SK-N-SH treated with all-trans-retinoic acid at 6 μM for 48 hours (cell line): Measurements from ENCODE around the gene MYL12B.

Experiments
- ATAC-seq: fragments of 200-7000 bp; cut with Tn5 transposase; 3 replicates; pipeline ENCODE4 v1.9.1; 2020; ENCODE audit warnings: mild to moderate bottlenecking, moderate library complexity
- ARNTL ChIP-seq: fragments of 450-650 bp; formaldehyde crosslinking; IDR thresholded peaks from 2 replicates; pipeline ENCODE4 v1.5.0; 2020; ENCODE audit warnings: low read depth, mild to moderate bottlenecking, moderate library complexity, borderline replicate concordance
- BACH2 ChIP-seq: fragments of 250-450 bp; sonication (Bioruptor Pico); IDR thresholded peaks from 2 replicates; pipeline ENCODE4 v1.9.0; 2021; ENCODE audit warnings: mild to moderate bottlenecking, borderline replicate concordance
- CREB5 ChIP-seq: fragments of 250-450 bp; sonication (Bioruptor Pico); IDR thresholded peaks from 2 replicates; pipeline ENCODE4 v1.5.1; 2020; ENCODE audit warnings: low read depth, mild to moderate bottlenecking, moderate library complexity
- CSDC2 ChIP-seq: fragments of 250-450 bp; sonication (Bioruptor Pico); IDR thresholded peaks from 2 replicates; pipeline ENCODE4 v1.5.0; 2020; ENCODE audit warnings: mild to moderate bottlenecking, moderate library complexity
- ESRRG ChIP-seq: fragments of 250-450 bp; sonication (Bioruptor Pico); IDR thresholded peaks from 2 replicates; pipeline ENCODE4 v1.6.1; 2021; ENCODE audit warnings: mild to moderate bottlenecking
- GLIS3 ChIP-seq: fragments of 250-450 bp; sonication (Bioruptor Pico); IDR thresholded peaks from 2 replicates; pipeline ENCODE4 v1.5.0; 2020; ENCODE audit warnings: mild to moderate bottlenecking, moderate library complexity
- ISL1 ChIP-seq: fragments of 250-450 bp; sonication (Bioruptor Pico); IDR thresholded peaks from 2 replicates; pipeline ENCODE4 v2.1.2; 2022; ENCODE audit warnings: mild to moderate bottlenecking, moderate library complexity
- OSR1 ChIP-seq: fragments of 250-450 bp; sonication (Bioruptor Pico); IDR thresholded peaks from 2 replicates; pipeline ENCODE4 v1.8.0; 2022; ENCODE audit warnings: moderate library complexity, mild to moderate bottlenecking, inconsistent platforms
- SNAI2 ChIP-seq: fragments of 250-450 bp; sonication (Bioruptor Pico); IDR thresholded peaks from 2 replicates; pipeline ENCODE4 v1.5.0; 2020; ENCODE audit warnings: mild to moderate bottlenecking, moderate library complexity
- TCF4 ChIP-seq: fragments of 250-450 bp; sonication (Bioruptor Pico); IDR thresholded peaks from 2 replicates; pipeline ENCODE4 v1.8.0; 2021; ENCODE audit warnings: mild to moderate bottlenecking, moderate library complexity, borderline replicate concordance
- TOX ChIP-seq: fragments of 250-450 bp; sonication (Bioruptor Pico); IDR thresholded peaks from 2 replicates; pipeline ENCODE4 v1.8.0; 2021; ENCODE audit warnings: mild to moderate bottlenecking, moderate library complexity, borderline replicate concordance
- ZC3H10 ChIP-seq: fragments of 250-450 bp; sonication (Bioruptor Pico); IDR thresholded peaks from 2 replicates; pipeline ENCODE4 v1.5.1; 2021; ENCODE audit warnings: mild to moderate bottlenecking, moderate library complexity
- ZFP3 ChIP-seq: fragments of 250-450 bp; sonication (Bioruptor Pico); IDR thresholded peaks from 2 replicates; pipeline ENCODE4 v1.5.0; 2020; ENCODE audit warnings: mild to moderate bottlenecking, moderate library complexity
- ZFP30 ChIP-seq: fragments of 450-650 bp; formaldehyde crosslinking; IDR thresholded peaks from 2 replicates; pipeline ENCODE4 v1.5.0; 2022; ENCODE audit warnings: mild to moderate bottlenecking, moderate library complexity
- ZNF565 ChIP-seq: fragments of 450-650 bp; formaldehyde crosslinking; conservative IDR thresholded peaks from 2 replicates; pipeline ENCODE4 v1.5.0; 2020; ENCODE audit warnings: low read depth, mild to moderate bottlenecking, moderate library complexity
- ZNF70 ChIP-seq: fragments of 450-650 bp; formaldehyde crosslinking; IDR thresholded peaks from 2 replicates; pipeline ENCODE4 v1.5.0; 2020; ENCODE audit warnings: mild to moderate bottlenecking, moderate library complexity
- ZNF8 ChIP-seq: fragments of 450-650 bp; formaldehyde crosslinking; IDR thresholded peaks from 2 replicates; pipeline ENCODE4 v1.5.0; 2020; ENCODE audit warnings: mild to moderate bottlenecking, moderate library complexity
- TF ChIP-seq, protein P1 (sequence below): fragments of 250-450 bp; sonication (Bioruptor Pico); IDR thresholded peaks from 2 replicates; pipeline ENCODE4 v1.5.1; 2021; ENCODE audit warnings: mild to moderate bottlenecking, moderate library complexity

Gene MYL12B

GRCh38 chr18:3248062-3248657, 13.8 kb upstream of the MYL12B start:
- ATAC-seq: peak; percentile 0; the same call in 2 of the 3 replicates
- TF ChIP-seq CREB5 (CRISPR knock-in tag) (no peak), ESRRG (CRISPR knock-in tag) (no peak), ZFP3 (CRISPR knock-in tag) (no peak), BACH2 (CRISPR knock-in tag) (no peak), ARNTL (no peak), OSR1 (CRISPR knock-in tag) (no peak), ZC3H10 (CRISPR knock-in tag) (no peak), CSDC2 (CRISPR knock-in tag) (no peak), ZFP30 (no peak), ZNF70 (CRISPR knock-in tag) (no peak), GLIS3 (no peak), ZNF565 (CRISPR knock-in tag) (no peak), TCF4 (CRISPR knock-in tag) (no peak), TOX (CRISPR knock-in tag) (no peak), SNAI2 (CRISPR knock-in tag) (no peak)

GRCh38 chr18:3248658-3249359, 13.1 kb upstream of the MYL12B start:
- TF ChIP-seq ZC3H10 (CRISPR knock-in tag) (0 out of 2 replicates have a peak, but pooled peaks have one; percentile 18), TOX (CRISPR knock-in tag) (no peak)
- TF ChIP-seq, protein P1, sequence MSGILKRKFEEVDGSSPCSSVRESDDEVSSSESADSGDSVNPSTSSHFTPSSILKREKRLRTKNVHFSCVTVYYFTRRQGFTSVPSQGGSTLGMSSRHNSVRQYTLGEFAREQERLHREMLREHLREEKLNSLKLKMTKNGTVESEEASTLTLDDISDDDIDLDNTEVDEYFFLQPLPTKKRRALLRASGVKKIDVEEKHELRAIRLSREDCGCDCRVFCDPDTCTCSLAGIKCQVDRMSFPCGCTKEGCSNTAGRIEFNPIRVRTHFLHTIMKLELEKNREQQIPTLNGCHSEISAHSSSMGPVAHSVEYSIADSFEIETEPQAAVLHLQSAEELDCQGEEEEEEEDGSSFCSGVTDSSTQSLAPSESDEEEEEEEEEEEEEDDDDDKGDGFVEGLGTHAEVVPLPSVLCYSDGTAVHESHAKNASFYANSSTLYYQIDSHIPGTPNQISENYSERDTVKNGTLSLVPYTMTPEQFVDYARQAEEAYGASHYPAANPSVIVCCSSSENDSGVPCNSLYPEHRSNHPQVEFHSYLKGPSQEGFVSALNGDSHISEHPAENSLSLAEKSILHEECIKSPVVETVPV (CRISPR knock-in tag): no peak
- no peak for ATAC-seq

- TF ChIP-seq ISL1 (CRISPR knock-in tag) (peak; percentile 51), ZC3H10 (CRISPR knock-in tag) (0 out of 2 replicates have a peak, but pooled peaks have one; percentile 66), CREB5 (CRISPR knock-in tag) (peak; percentile 67; the same call in 1 of the 2 replicates), ZNF70 (CRISPR knock-in tag) (no peak)
- no peak for ATAC-seq
Observed at GRCh38 chr18:3250237-3251107, 11.5 kb upstream of the MYL12B start.

DNA sequence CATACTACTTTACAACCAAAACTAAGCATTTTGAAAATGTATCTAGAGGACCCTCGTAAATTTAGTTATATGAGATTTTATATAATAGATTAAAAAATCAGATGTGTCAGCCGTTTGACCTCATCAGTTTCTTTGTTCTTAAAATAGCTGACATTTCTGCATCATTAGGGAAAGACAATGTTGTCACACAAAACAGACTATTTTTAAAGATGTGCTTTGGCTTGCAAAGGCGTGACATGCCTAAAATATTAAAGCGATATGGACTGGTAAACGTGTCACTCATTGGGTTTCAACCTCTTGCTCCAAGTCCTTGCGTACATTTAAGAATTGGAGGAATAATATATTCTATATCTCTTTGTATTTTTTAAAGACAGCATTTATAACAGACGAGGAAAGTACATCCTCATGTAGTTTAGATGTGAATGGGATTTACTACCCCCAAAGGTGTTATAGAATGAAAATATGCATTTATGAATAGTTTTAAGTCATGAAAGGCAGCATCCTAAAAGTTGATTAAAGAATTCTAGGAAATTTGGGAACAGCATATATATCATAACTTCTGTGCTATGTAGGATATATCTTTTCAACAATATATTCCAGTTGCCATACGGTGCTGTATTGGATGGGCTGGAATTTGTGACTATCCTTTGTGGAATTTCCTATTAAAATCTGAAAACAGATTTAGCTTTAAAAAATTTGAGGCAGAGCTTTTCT, 10.5 kb upstream of the MYL12B start:
- peak; percentile 5; the same call in 1 of the 3 replicates for ATAC-seq
- TF ChIP-seq, protein P1 (CRISPR knock-in tag): peak; percentile 74
- 0 out of 2 replicates have a peak, but pooled peaks have one; percentile 9 for TF ChIP-seq TOX (CRISPR knock-in tag)
- peak; percentile 7; the same call in 1 of the 2 replicates for TF ChIP-seq ZC3H10 (CRISPR knock-in tag)
- no peak for TF ChIP-seq OSR1 (CRISPR knock-in tag)
- TF ChIP-seq ZNF8 (CRISPR knock-in tag): no peak
- TF ChIP-seq ARNTL: no peak
